MCF 10A (cell line): ENCODE measurements around the gene VPS13C. TPM values are rescaled to one million over a fixed set of nuclear protein-coding genes. Genes with fewer than 3 reads are reported as not detected.
"Not testable (repeated sequence)": the region's sequence is repeated elsewhere in the genome, so short reads cannot be mapped to it uniquely, and the experiment has no call there.

Experiments
- BruUV-seq: library from RNA; stranded (reverse); fragments of 400-500 nt; replicated peaks from 2 replicates; lab custom pipeline; 2021; lab: Mats Ljungman, UMichigan
- CTCF ChIA-PET: fragments of 300-600 bp; sonication (Branson Sonifier 250); formaldehyde crosslinking; extraction: SDS; loops from one replicate; lab custom pipeline; 2021; ENCODE audit warnings: antibody characterized with exemption, inconsistent platforms; lab: Yijun Ruan, JAX
- POLR2A ChIA-PET: fragments of 300-600, 350-650 bp; sonication (Branson Sonifier 250); formaldehyde crosslinking; extraction: SDS; loops from one replicate; lab custom pipeline; 2020; ENCODE audit warnings: antibody characterized with exemption, inconsistent platforms; lab: Yijun Ruan, JAX
- DNase-seq: peaks from one replicate; pipeline ENCODE4 v3.0.0-alpha.2; 2018; ENCODE audit not compliant: unreplicated experiment
- H3K27ac Mint-ChIP-seq: one replicate; pipeline ENCODE4 v1.8.0; 2022; ENCODE audit warnings: mild to moderate bottlenecking, low read depth, mixed read lengths; ENCODE audit not compliant: unreplicated experiment
- H3K27me3 Mint-ChIP-seq: one replicate; pipeline ENCODE4 v1.8.0; 2022; ENCODE audit warnings: mixed read lengths; ENCODE audit not compliant: insufficient read depth, unreplicated experiment
- H3K36me3 Mint-ChIP-seq: one replicate; pipeline ENCODE4 v1.8.0; 2022; ENCODE audit warnings: mild to moderate bottlenecking, moderate library complexity, mixed read lengths; ENCODE audit not compliant: insufficient read depth, unreplicated experiment
- H3K4me1 Mint-ChIP-seq: one replicate; pipeline ENCODE4 v1.8.0; 2022; ENCODE audit warnings: mixed read lengths; ENCODE audit not compliant: insufficient read depth, unreplicated experiment
- H3K4me3 Mint-ChIP-seq: one replicate; pipeline ENCODE4 v1.8.0; 2022; ENCODE audit warnings: mild to moderate bottlenecking, moderate library complexity, mixed read lengths; ENCODE audit not compliant: unreplicated experiment
- H3K9me3 Mint-ChIP-seq: one replicate; pipeline ENCODE4 v1.8.0; 2022; ENCODE audit warnings: mixed read lengths; ENCODE audit not compliant: unreplicated experiment
- CTCF ChIP-seq: fragments of 200-600 bp; IDR thresholded peaks from one replicate; pipeline ENCODE4 v1.8.0; 2022; ENCODE audit warnings: antibody characterized with exemption, mild to moderate bottlenecking; ENCODE audit not compliant: unreplicated experiment
- intact Hi-C: fragments of 100-400 bp; cut with micrococcal nuclease; formaldehyde crosslinking; loops from 2 replicates; pipeline ENCODE4 v1.14.1; 2022
- total RNA-seq: library from RNA; stranded (reverse); gene quantifications from 2 replicates; pipeline ENCODE4 v1.2.3, GENCODE V29; 2022

The VPS13C gene
- total RNA-seq, 1 experiment from 2014 or later = 47.4 TPM

- no TSS peak for BruUV-seq
- CTCF ChIA-PET = interaction anchor here (0.6 kb wide), 1 partner anchor 9 kb away, joined by 3 read pairs; no protein-coding TSS in a partner anchor
Measured at GRCh38 chr15:62050115-62050514, 10.1 kb downstream of the VPS13C start.

GRCh38 chr15:62048254-62048653 lies 12.0 kb downstream of the VPS13C start:
- H3K27me3 Mint-ChIP-seq, CTCF ChIA-PET, DNase-seq, H3K27ac Mint-ChIP-seq, intact Hi-C loops, H3K4me3 Mint-ChIP-seq, H3K9me3 Mint-ChIP-seq, POLR2A ChIA-PET, H3K36me3 Mint-ChIP-seq, BruUV-seq: not testable (repeated sequence)
- peaks cover 11% of the 10 kb centered on the region for H3K4me1 Mint-ChIP-seq

More at GRCh38 chr15:62050115-62050514, 10.1 kb downstream of the VPS13C start:
- intact Hi-C loops = no loop called here
- Mint-ChIP-seq H3K4me3 (no peak overlapping the region), H3K36me3 (no peaks in the 10 kb centered on the region), H3K4me1 (peaks cover 11% of the 10 kb centered on the region), H3K27ac (no peak overlapping the region), H3K27me3 (no peaks in the 10 kb centered on the region), H3K9me3 (no peaks in the 10 kb centered on the region)
- no peak for DNase-seq
- no peak for TF ChIP-seq CTCF
- POLR2A ChIA-PET = interaction anchor here (2.3 kb wide), 1 partner anchor 10 kb away, joined by 12 read pairs; the partner anchor contains the start of gene VPS13C

- Mint-ChIP-seq H3K9me3 (no peaks in the 10 kb centered on the region), H3K4me3 (no peak overlapping the region), H3K36me3 (no peaks in the 10 kb centered on the region), H3K27me3 (no peaks in the 10 kb centered on the region), H3K27ac (no peak overlapping the region), H3K4me1 (peaks cover 11% of the 10 kb centered on the region)
- BruUV-seq = no TSS peak
- no peak for DNase-seq
- ChIA-PET POLR2A (interaction anchor here (1.1 to 1.6 kb wide), 2 partner anchors 12 to 13 kb away, joined by 3 to 6 read pairs; partner anchors contain the start of gene VPS13C), CTCF (interaction anchor here (1.1 kb wide), 1 partner anchor 17 kb away, joined by 3 read pairs; no protein-coding TSS in a partner anchor)
- intact Hi-C loops = no loop called here
- no peak for TF ChIP-seq CTCF
Measured at GRCh38 chr15:62047282-62047827, 12.9 kb downstream of the VPS13C start.

GRCh38 chr15:62046078-62046743 lies 14.0 kb downstream of the VPS13C start:
- Mint-ChIP-seq H3K36me3 (peaks cover 6% of the 10 kb centered on the region), H3K27ac (no peak overlapping the region), H3K4me1 (peaks cover 6% of the 10 kb centered on the region), H3K4me3 (no peak overlapping the region), H3K27me3 (no peaks in the 10 kb centered on the region), H3K9me3 (no peaks in the 10 kb centered on the region)
- ChIA-PET CTCF (no interaction called here), POLR2A (interaction anchor here (0.8 to 1.6 kb wide), 3 partner anchors 10 to 14 kb away, joined by 3 to 6 read pairs (median 6); partner anchors contain the start of gene VPS13C)
- no TSS peak for BruUV-seq
- TF ChIP-seq CTCF = no peak
- no peak for DNase-seq
- intact Hi-C loops = no loop called here
